Lower leg skin (tissue), 4 donors: ENCODE measurements around the gene THEM5. TPM values are rescaled to one million over a fixed set of nuclear protein-coding genes. Genes with fewer than 3 reads are reported as not detected.

Experiments
- DNase-seq, 2 donors: peaks; one replicate each; pipeline ENCODE4 v3.0.0-alpha.2; 2019; ENCODE audit warnings: low spot score in 2 of 2
- H3K4me3 ChIP-seq: fragments of 200-600 bp; sonication (generic); 2 replicates; pipeline ENCODE4 v1.5.1; 2017; ENCODE audit warnings: mild to moderate bottlenecking, low read depth; ENCODE audit not compliant: poor library complexity, severe bottlenecking
- POLR2A ChIP-seq, 2 donors: fragments of 450-650 bp; IDR thresholded peaks; one replicate each; pipeline ENCODE4 v1.6.1; 2016 to 2017; ENCODE audit warnings: antibody characterized with exemption in 2 of 2, mild to moderate bottlenecking in 1 of 2, moderate library complexity in 1 of 2
- WGBS, 2 donors: methylation state at CpG; one replicate each; pipeline ENCODE4 v1.1.5; 2018; 5-methylcytosine and 5-hydroxymethylcytosine counted together
- intact Hi-C: fragments of 100-400 bp; cut with DNase I; formaldehyde crosslinking; loops from one replicate; pipeline ENCODE4 v1.15.0; 2023; ENCODE audit warnings: low total_unique reads
- total RNA-seq, 4 donors: library from RNA; depleted of rRNA; stranded (reverse); fragments of >200 nt; gene quantifications; one replicate each; pipeline ENCODE4 v1.1.0, GENCODE V29; 2016
- TF ChIP-seq, protein P1 (sequence below), 3 donors: fragments of 450-650 bp; IDR thresholded peaks; one replicate each; pipeline ENCODE4 v1.5.1; 2016; ENCODE audit warnings: antibody characterized with exemption in 3 of 3, mild to moderate bottlenecking in 3 of 3, moderate library complexity in 2 of 3

Gene THEM5
- total RNA-seq, 4 donors from 2014 or later, result 74.4 to 115 (median 88.3) TPM

DNA sequence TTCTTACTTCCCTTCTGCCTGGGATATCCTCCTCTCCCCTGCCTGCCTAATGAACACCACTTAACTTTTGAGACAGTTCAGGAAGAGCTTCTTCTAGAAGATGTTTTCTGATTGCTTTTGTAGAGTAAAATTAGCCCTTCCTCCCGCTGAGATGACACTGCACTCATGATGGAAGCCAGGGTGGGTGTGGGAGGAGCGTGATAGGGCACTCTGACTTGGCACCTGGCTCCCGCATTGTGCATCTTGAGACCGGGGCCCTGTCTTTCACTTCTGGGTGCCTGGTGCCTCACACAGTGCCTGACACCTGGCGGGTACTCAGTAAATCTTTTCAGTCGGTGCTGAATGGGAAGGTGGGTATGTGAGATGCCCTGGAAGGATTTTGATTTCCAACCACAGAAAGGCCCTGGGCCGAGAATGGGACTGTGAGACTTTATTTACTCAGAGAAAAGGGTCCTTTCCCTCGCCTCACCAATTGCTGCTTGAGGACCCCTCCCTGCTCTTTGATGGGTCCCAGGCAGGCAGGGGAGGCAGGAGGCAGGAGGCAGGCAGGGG is 6.8 kb downstream of the THEM5 start:
- 82 to 83% methylated on average over 8 of the region's 8 CpGs for WGBS, 2 donors
- intact Hi-C loops, result no loop called here
- no peak overlapping the region for H3K4me3 ChIP-seq
- TF ChIP-seq POLR2A (IDR thresholded peaks at IDR 0.05), result no peak
- TF ChIP-seq, protein P1, sequence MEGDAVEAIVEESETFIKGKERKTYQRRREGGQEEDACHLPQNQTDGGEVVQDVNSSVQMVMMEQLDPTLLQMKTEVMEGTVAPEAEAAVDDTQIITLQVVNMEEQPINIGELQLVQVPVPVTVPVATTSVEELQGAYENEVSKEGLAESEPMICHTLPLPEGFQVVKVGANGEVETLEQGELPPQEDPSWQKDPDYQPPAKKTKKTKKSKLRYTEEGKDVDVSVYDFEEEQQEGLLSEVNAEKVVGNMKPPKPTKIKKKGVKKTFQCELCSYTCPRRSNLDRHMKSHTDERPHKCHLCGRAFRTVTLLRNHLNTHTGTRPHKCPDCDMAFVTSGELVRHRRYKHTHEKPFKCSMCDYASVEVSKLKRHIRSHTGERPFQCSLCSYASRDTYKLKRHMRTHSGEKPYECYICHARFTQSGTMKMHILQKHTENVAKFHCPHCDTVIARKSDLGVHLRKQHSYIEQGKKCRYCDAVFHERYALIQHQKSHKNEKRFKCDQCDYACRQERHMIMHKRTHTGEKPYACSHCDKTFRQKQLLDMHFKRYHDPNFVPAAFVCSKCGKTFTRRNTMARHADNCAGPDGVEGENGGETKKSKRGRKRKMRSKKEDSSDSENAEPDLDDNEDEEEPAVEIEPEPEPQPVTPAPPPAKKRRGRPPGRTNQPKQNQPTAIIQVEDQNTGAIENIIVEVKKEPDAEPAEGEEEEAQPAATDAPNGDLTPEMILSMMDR (IDR thresholded peaks at IDR 0.05), result no peak
- no peak for DNase-seq

GRCh38 chr1:151846062-151846568 is 7.4 kb downstream of the THEM5 start:
- 64 to 73% methylated on average over 6 of the region's 6 CpGs for WGBS, 2 donors
- no peak for DNase-seq
- TF ChIP-seq, protein P1 (IDR thresholded peaks at IDR 0.05), result no peak
- no peak for TF ChIP-seq POLR2A (IDR thresholded peaks at IDR 0.05)
- intact Hi-C loops, result no loop called here
- no peak overlapping the region for H3K4me3 ChIP-seq

DNA sequence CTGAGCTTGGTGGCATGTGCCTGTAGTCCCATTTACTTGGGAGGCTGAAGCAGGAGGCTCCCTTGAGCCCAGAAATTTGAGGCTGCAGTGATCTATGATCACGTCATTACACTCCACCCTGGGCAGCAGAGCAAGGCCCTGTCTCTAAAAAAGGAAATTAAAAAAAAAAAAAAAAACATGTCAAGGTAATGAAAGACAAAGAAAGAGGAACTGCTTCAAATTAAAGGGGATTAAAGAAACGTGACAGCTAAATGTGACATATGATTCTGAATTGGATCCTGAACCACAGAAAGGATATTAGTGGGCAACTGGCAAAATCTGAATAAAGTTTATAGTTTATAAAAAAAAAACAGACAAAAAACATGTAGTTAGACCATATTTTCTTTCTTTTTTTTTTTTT is 10.1 kb downstream of the THEM5 start:
- 81 to 85% methylated on average over 2 of the region's 2 CpGs for WGBS, 2 donors
- intact Hi-C loops, result no loop called here
- H3K4me3 ChIP-seq, result no peak overlapping the region
- TF ChIP-seq, protein P1 (IDR thresholded peaks at IDR 0.05), result no peak
- TF ChIP-seq POLR2A (IDR thresholded peaks at IDR 0.05), result no peak
- DNase-seq, result no peak

DNA sequence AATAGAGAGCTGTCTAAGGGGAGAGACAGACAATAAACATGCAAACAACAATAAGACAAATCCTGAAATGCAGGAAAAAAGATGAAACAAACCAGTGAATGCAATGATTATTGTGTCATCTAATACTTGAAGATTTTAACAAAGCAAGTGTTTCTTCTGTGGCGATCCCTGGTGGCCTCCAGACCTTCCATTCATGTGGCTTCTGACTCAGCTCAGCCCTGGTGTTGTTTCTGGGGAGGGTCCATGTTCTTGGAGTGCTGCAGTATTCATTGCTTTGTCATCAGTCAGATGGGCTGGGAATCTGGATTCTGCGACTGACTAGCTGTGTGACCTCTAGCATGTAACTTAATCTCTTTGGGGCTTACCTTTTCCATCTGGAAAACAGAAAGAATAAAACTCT is 12.4 kb downstream of the THEM5 start:
- no peak overlapping the region for H3K4me3 ChIP-seq
- WGBS, 2 donors, result 73 to 87% methylated on average over 2 of the region's 2 CpGs
- no peak for TF ChIP-seq POLR2A (IDR thresholded peaks at IDR 0.05)
- TF ChIP-seq, protein P1 (IDR thresholded peaks at IDR 0.05), result no peak
- no peak for DNase-seq
- intact Hi-C loops, result no loop called here

DNA sequence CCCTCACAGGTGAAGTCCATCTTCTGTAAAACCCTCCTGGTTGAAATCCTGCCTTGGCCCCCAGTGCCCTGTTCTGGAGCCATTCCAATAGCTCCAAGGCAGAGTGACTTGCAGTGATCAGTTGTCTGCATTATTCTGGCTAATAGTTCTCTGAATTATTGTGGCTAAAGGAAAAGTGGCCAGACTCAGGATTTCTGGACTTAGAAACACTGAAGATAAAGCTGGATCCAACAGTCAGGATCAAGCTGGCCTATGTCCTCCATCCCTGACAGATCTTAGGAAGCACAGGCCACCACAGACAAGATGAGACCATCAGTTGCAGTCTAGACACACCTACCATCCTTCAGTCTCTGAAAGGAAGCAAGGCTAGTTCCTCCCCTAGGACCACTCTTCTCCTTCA is 13.1 kb downstream of the THEM5 start:
- DNase-seq, result no peak
- TF ChIP-seq, protein P1 (IDR thresholded peaks at IDR 0.05), result no peak
- TF ChIP-seq POLR2A (IDR thresholded peaks at IDR 0.05), result no peak
- H3K4me3 ChIP-seq, result no peak overlapping the region
- intact Hi-C loops, result no loop called here
